IMR-90 (cell line): ENCODE results near the gene DNTT. TPM values are rescaled to one million over a fixed set of nuclear protein-coding genes. Genes with fewer than 3 reads are reported as not detected.

Experiments
- ATAC-seq: fragments of 200-7000 bp; cut with Tn5 transposase; 2 replicates; pipeline ENCODE4 v1.9.1; 2020; ENCODE audit warnings: low read depth, mild to moderate bottlenecking, moderate library complexity
- BruUV-seq: library from RNA; stranded (reverse); fragments of 400-500 nt; replicated peaks from 2 replicates; lab custom pipeline; 2021; lab: Mats Ljungman, UMichigan
- CTCF ChIA-PET: fragments of 300-600 bp; formaldehyde crosslinking; extraction: SDS; loops from one replicate; lab custom pipeline; 2021; ENCODE audit warnings: antibody characterized with exemption; lab: Yijun Ruan, JAX
- POLR2A ChIA-PET: fragments of 300-600 bp; sonication (Branson Sonifier 250); formaldehyde crosslinking; loops from one replicate; lab custom pipeline; 2022; ENCODE audit warnings: antibody characterized with exemption; ENCODE audit not compliant: unreplicated experiment; lab: Charles Lee
- DNase-seq: peaks from one replicate; pipeline ENCODE4 v3.0.0; 2013
- H2AFZ ChIP-seq: replicated peaks from 2 replicates; pipeline ENCODE3; 2013; ENCODE audit warnings: low read length, mild to moderate bottlenecking; ENCODE audit not compliant: poor library complexity
- H2AK5ac ChIP-seq: 2 replicates; pipeline ENCODE4 v1.6.1; 2013; ENCODE audit warnings: low read depth, low read length, inconsistent platforms
- H2AK9ac ChIP-seq: replicated peaks from 2 replicates; pipeline ENCODE3; 2013; ENCODE audit warnings: mild to moderate bottlenecking, low read depth, low read length, moderate library complexity; ENCODE audit not compliant: poor library complexity
- H2BK120ac ChIP-seq: 2 replicates; pipeline ENCODE4 v1.6.1; 2013; ENCODE audit warnings: low read depth, low read length, inconsistent platforms
- H2BK15ac ChIP-seq: 3 replicates; pipeline ENCODE4 v1.6.1; 2013; ENCODE audit warnings: low read depth, low read length, inconsistent platforms
- H2BK20ac ChIP-seq: 2 replicates; pipeline ENCODE4 v1.6.1; 2013; ENCODE audit warnings: low read depth, mild to moderate bottlenecking, inconsistent platforms, low read length, moderate library complexity
- H2BK5ac ChIP-seq: 2 replicates; pipeline ENCODE4 v1.6.1; 2013; ENCODE audit warnings: mild to moderate bottlenecking, low read depth, low read length, inconsistent platforms; ENCODE audit not compliant: poor library complexity, severe bottlenecking
- H3K14ac ChIP-seq: replicated peaks from 2 replicates; pipeline ENCODE4 v1.6.1; 2013; ENCODE audit warnings: low read depth, low read length, inconsistent platforms
- H3K18ac ChIP-seq: 2 replicates; pipeline ENCODE4 v1.6.1; 2013; ENCODE audit warnings: low read depth, low read length, control low read depth
- H3K23ac ChIP-seq: 2 replicates; pipeline ENCODE4 v1.6.1; 2013; ENCODE audit warnings: low read depth, low read length, inconsistent platforms
- H3K27ac ChIP-seq: 2 replicates; pipeline ENCODE4 v1.5.1; 2013; ENCODE audit warnings: mild to moderate bottlenecking, control low read depth, low read length; ENCODE audit not compliant: insufficient read depth
- H3K27me3 ChIP-seq: 2 replicates; pipeline ENCODE4 v1.6.1; 2013; ENCODE audit warnings: low read length; ENCODE audit not compliant: control insufficient read depth, insufficient read depth
- H3K36me3 ChIP-seq: 2 replicates; pipeline ENCODE4 v1.6.1; 2013; ENCODE audit warnings: low read length, mixed read lengths; ENCODE audit not compliant: control insufficient read depth, insufficient read depth
- H3K4ac ChIP-seq: 2 replicates; pipeline ENCODE4 v1.6.1; 2013; ENCODE audit warnings: low read depth, low read length, inconsistent platforms
- H3K4me1 ChIP-seq: 2 replicates; pipeline ENCODE4 v1.6.1; 2013; ENCODE audit warnings: low read length, mixed read lengths; ENCODE audit not compliant: control insufficient read depth, insufficient read depth
- H3K4me2 ChIP-seq: 2 replicates; pipeline ENCODE4 v1.6.1; 2013; ENCODE audit warnings: low read depth, mild to moderate bottlenecking, control low read depth, low read length, moderate library complexity
- H3K4me3 ChIP-seq: 2 replicates; pipeline ENCODE4 v1.5.1; 2013; ENCODE audit warnings: low read depth, mild to moderate bottlenecking, control low read depth, low read length, moderate library complexity; ENCODE audit not compliant: insufficient read depth
- H3K56ac ChIP-seq: 2 replicates; pipeline ENCODE4 v1.6.1; 2013; ENCODE audit warnings: low read length, inconsistent platforms; ENCODE audit not compliant: insufficient read depth; ENCODE audit errors: extremely low read depth
- H3K79me1 ChIP-seq, 2 experiments: 2 replicates each; pipeline ENCODE4 v1.6.1; 2013; ENCODE audit warnings: low read length in 2 of 2, inconsistent platforms in 1 of 2, low read depth in 1 of 2
- H3K9ac ChIP-seq: 2 replicates; pipeline ENCODE4 v1.6.1; 2013; ENCODE audit warnings: low read depth, low read length, control low read depth
- H3K9me1 ChIP-seq: 2 replicates; pipeline ENCODE4 v1.6.1; 2013; ENCODE audit warnings: low read length, inconsistent platforms; ENCODE audit not compliant: insufficient read depth
- H3K9me3 ChIP-seq: 2 replicates; pipeline ENCODE4 v1.6.1; 2013; ENCODE audit warnings: low read length; ENCODE audit not compliant: control insufficient read depth, insufficient read depth
- H4K20me1 ChIP-seq: 2 replicates; pipeline ENCODE4 v1.6.1; 2013; ENCODE audit warnings: low read length, inconsistent platforms; ENCODE audit not compliant: insufficient read depth
- H4K5ac ChIP-seq: 2 replicates; pipeline ENCODE4 v1.6.1; 2013; ENCODE audit warnings: mild to moderate bottlenecking, low read depth, low read length, control low read depth
- H4K8ac ChIP-seq, 2 experiments: 2 replicates each; pipeline ENCODE4 v1.6.1; 2013; ENCODE audit warnings: low read depth in 2 of 2, low read length in 2 of 2, control low read depth in 1 of 2, inconsistent platforms in 1 of 2
- H4K91ac ChIP-seq: 2 replicates; pipeline ENCODE4 v1.6.1; 2013; ENCODE audit warnings: low read depth, low read length, inconsistent platforms; ENCODE audit not compliant: insufficient read depth
- BHLHE40 ChIP-seq: fragments of 150-350 bp; IDR thresholded peaks from 2 replicates; pipeline ENCODE4 v1.6.1; 2016; ENCODE audit warnings: mild to moderate bottlenecking, low read depth, low read length
- CEBPB ChIP-seq: IDR thresholded peaks from 2 replicates; pipeline ENCODE4 v1.6.1; 2012; ENCODE audit warnings: low read depth, low read length, improper control_type of control experiment
- CHD1 ChIP-seq: IDR thresholded peaks from 2 replicates; pipeline ENCODE4 v1.6.1; 2012; ENCODE audit warnings: low read depth, low read length, improper control_type of control experiment
- FOS ChIP-seq: fragments of 150-350 bp; IDR thresholded peaks from 2 replicates; pipeline ENCODE4 v1.6.1; 2016; ENCODE audit warnings: low read depth, low read length
- MAFK ChIP-seq: IDR thresholded peaks from 2 replicates; pipeline ENCODE4 v1.6.1; 2012; ENCODE audit warnings: low read depth, low read length, improper control_type of control experiment
- MAZ ChIP-seq: IDR thresholded peaks from 2 replicates; pipeline ENCODE4 v1.6.1; 2012; ENCODE audit warnings: low read depth, mild to moderate bottlenecking, low read length, improper control_type of control experiment, moderate library complexity, borderline replicate concordance
- MXI1 ChIP-seq: IDR thresholded peaks from 2 replicates; pipeline ENCODE4 v1.6.1; 2012; ENCODE audit warnings: low read depth, mild to moderate bottlenecking, low read length, moderate library complexity, borderline replicate concordance
- NFE2L2 ChIP-seq: fragments of 150-350 bp; IDR thresholded peaks from 2 replicates; pipeline ENCODE4 v1.6.1; 2016; ENCODE audit warnings: low read depth, mild to moderate bottlenecking, low read length
- POLR2A ChIP-seq: IDR thresholded peaks from 2 replicates; pipeline ENCODE4 v1.6.1; 2012; ENCODE audit warnings: mild to moderate bottlenecking, low read depth, low read length
- RAD21 ChIP-seq: IDR thresholded peaks from 2 replicates; pipeline ENCODE4 v1.6.1; 2012; ENCODE audit warnings: low read length, improper control_type of control experiment
- RCOR1 ChIP-seq: IDR thresholded peaks from 2 replicates; pipeline ENCODE4 v1.6.1; 2012; ENCODE audit warnings: mild to moderate bottlenecking, low read length, improper control_type of control experiment; ENCODE audit not compliant: insufficient replicate concordance
- RFX5 ChIP-seq: IDR thresholded peaks from 2 replicates; pipeline ENCODE4 v1.8.0; 2012; ENCODE audit warnings: low read depth, mild to moderate bottlenecking, low read length, moderate library complexity
- SMC3 ChIP-seq: fragments of 150-350 bp; IDR thresholded peaks from 2 replicates; pipeline ENCODE4 v1.6.1; 2016; ENCODE audit warnings: low read depth, mild to moderate bottlenecking, antibody characterized with exemption, low read length, moderate library complexity
- WGBS, 2 experiments: methylation state at CpG; one replicate each; pipeline versions ENCODE4 v1.1.5 to v1.1.7; 2013; ENCODE audit warnings: missing lambda C conversion rate in 2 of 2; ENCODE audit not compliant: insufficient read length in 1 of 2; ENCODE audit errors: extremely low coverage in 2 of 2; 5-methylcytosine and 5-hydroxymethylcytosine counted together
- dilution Hi-C: fragments of 300-500 bp; cut with HindIII; formaldehyde crosslinking; loops from one replicate; pipeline ENCODE4 v1.14.3; 2018; ENCODE audit warnings: low sequenced_read_pairs; ENCODE audit not compliant: unreplicated experiment
- in situ Hi-C: fragments of 300-500 bp; cut with MboI; formaldehyde crosslinking; loops from 3 replicates; pipeline ENCODE4 v1.14.3; 2019; ENCODE audit warnings: low sequenced_read_pairs, inconsistent platforms, mixed read lengths
- intact Hi-C: fragments of 100-400 bp; cut with micrococcal nuclease; formaldehyde crosslinking; loops from 2 replicates; pipeline ENCODE4 v1.10.0; 2022
- polyA plus RNA-seq, 3 experiments: library from polyadenylated mRNA; depleted of rRNA; stranded (reverse); fragments of >200 nt; gene quantifications; 2 replicates each; pipeline ENCODE4 v1.2.3, GENCODE V29; 2012; ENCODE audit warnings: low replicate concordance in 1 of 3
- total RNA-seq: library from RNA; depleted of rRNA; stranded (reverse); fragments of >200 nt; gene quantifications from 2 replicates; pipeline ENCODE4 v1.2.3, GENCODE V29; 2012
- TF ChIP-seq, protein P1 (sequence below): conservative IDR thresholded peaks from 2 replicates; pipeline ENCODE4 v1.5.1; 2012; ENCODE audit warnings: mild to moderate bottlenecking, low read depth, low read length, improper control_type of control experiment
- TF ChIP-seq, protein P2 (sequence below): fragments of 150-350 bp; IDR thresholded peaks from 2 replicates; pipeline ENCODE4 v1.6.1; 2017; ENCODE audit warnings: mild to moderate bottlenecking, antibody characterized with exemption, low read length, low read depth
- TF ChIP-seq, protein P3 (sequence below): fragments of 150-350 bp; IDR thresholded peaks from 2 replicates; pipeline ENCODE4 v1.6.1; 2016; ENCODE audit warnings: low read depth, mild to moderate bottlenecking, low read length, moderate library complexity, borderline replicate concordance

DNTT gene
- total and polyA plus RNA-seq, 2 of the 4 experiments (the other 2 are of a cell fraction) = not detected

DNA sequence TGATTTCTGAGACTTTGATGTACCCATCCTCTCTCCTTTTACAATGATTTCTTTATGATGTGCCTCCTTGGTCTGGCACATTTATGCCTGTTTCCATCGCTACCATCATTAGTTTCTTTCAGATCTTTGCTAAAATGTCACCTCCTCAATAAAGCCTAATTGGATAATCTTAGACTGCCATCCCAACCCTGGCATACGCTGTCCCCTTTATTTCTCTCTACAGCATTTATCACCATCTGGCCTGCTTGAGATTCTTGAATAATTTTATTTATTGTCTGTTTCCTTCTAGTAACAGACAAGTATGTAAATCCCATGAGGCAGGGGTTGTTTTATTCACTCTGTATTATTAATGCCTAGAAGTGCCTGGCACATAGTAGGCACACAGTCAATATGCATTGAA lies 6.7 kb upstream of the DNTT start:
- H2BK15ac ChIP-seq = no peak overlapping the region
- no peak overlapping the region for H3K4ac ChIP-seq
- H4K8ac ChIP-seq = no peak overlapping the region
- no peak overlapping the region for H4K91ac ChIP-seq
- H3K4me2 ChIP-seq = no peak overlapping the region
- intact Hi-C loops (loop anchor here (10.0 kb wide), 1 partner anchor 603 kb away; the partner anchor contains the start of gene TCTN3), in situ Hi-C loops (loop anchor here (5.0 kb wide), 1 partner anchor 275 kb away; no protein-coding TSS in a partner anchor), dilution Hi-C loops (no loop called here)
- no peak overlapping the region for H3K18ac ChIP-seq
- H3K36me3 ChIP-seq = no peaks in the 10 kb centered on the region
- no peak overlapping the region for H3K23ac ChIP-seq
- BruUV-seq = no TSS peak
- peaks cover 7% of the 10 kb centered on the region for H3K27me3 ChIP-seq
- H2AK9ac ChIP-seq = no peak overlapping the region
- no peaks in the 10 kb centered on the region for H3K9me3 ChIP-seq
- TF ChIP-seq RAD21 (no peak), FOS (no peak), BHLHE40 (no peak), NFE2L2 (no peak), MAFK (no peak), SMC3 (no peak), RFX5 (no peak), MAZ (no peak), POLR2A (no peak), CEBPB (no peak), CHD1 (no peak), MXI1 (no peak), RCOR1 (no peak)
- TF ChIP-seq, protein P1, sequence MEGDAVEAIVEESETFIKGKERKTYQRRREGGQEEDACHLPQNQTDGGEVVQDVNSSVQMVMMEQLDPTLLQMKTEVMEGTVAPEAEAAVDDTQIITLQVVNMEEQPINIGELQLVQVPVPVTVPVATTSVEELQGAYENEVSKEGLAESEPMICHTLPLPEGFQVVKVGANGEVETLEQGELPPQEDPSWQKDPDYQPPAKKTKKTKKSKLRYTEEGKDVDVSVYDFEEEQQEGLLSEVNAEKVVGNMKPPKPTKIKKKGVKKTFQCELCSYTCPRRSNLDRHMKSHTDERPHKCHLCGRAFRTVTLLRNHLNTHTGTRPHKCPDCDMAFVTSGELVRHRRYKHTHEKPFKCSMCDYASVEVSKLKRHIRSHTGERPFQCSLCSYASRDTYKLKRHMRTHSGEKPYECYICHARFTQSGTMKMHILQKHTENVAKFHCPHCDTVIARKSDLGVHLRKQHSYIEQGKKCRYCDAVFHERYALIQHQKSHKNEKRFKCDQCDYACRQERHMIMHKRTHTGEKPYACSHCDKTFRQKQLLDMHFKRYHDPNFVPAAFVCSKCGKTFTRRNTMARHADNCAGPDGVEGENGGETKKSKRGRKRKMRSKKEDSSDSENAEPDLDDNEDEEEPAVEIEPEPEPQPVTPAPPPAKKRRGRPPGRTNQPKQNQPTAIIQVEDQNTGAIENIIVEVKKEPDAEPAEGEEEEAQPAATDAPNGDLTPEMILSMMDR = no peak
- TF ChIP-seq, protein P2, sequence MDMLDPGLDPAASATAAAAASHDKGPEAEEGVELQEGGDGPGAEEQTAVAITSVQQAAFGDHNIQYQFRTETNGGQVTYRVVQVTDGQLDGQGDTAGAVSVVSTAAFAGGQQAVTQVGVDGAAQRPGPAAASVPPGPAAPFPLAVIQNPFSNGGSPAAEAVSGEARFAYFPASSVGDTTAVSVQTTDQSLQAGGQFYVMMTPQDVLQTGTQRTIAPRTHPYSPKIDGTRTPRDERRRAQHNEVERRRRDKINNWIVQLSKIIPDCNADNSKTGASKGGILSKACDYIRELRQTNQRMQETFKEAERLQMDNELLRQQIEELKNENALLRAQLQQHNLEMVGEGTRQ = no peak
- TF ChIP-seq, protein P3, sequence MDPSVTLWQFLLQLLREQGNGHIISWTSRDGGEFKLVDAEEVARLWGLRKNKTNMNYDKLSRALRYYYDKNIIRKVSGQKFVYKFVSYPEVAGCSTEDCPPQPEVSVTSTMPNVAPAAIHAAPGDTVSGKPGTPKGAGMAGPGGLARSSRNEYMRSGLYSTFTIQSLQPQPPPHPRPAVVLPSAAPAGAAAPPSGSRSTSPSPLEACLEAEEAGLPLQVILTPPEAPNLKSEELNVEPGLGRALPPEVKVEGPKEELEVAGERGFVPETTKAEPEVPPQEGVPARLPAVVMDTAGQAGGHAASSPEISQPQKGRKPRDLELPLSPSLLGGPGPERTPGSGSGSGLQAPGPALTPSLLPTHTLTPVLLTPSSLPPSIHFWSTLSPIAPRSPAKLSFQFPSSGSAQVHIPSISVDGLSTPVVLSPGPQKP = no peak
- H3K14ac ChIP-seq = no peak overlapping the region
- H3K4me1 ChIP-seq = no peaks in the 10 kb centered on the region
- H2BK20ac ChIP-seq = no peak overlapping the region
- H3K4me3 ChIP-seq = no peak overlapping the region
- no peak overlapping the region for H2BK120ac ChIP-seq
- no peak overlapping the region for H2AK5ac ChIP-seq
- ChIA-PET CTCF (no interaction called here), POLR2A (no interaction called here)
- no CpG with 5 or more reads among the region's 2 CpGs for WGBS, 2 experiments
- no peak overlapping the region for H3K56ac ChIP-seq
- H4K20me1 ChIP-seq = no peaks in the 10 kb centered on the region
- ATAC-seq (no peak), DNase-seq (no peak)
- no peak overlapping the region for H3K9ac ChIP-seq
- no peak overlapping the region for H2BK5ac ChIP-seq
- H3K27ac ChIP-seq = no peak overlapping the region
- H3K79me1 ChIP-seq = no peaks in the 10 kb centered on the region
- H2AFZ ChIP-seq = no peak overlapping the region
- no peak overlapping the region for H4K5ac ChIP-seq
- no peaks in the 10 kb centered on the region for H3K9me1 ChIP-seq
